Neuron (in vitro differentiated cells): ENCODE measurements around the gene TSPAN31.
"Not testable (repeated sequence)": the region's sequence is repeated elsewhere in the genome, so short reads cannot be mapped to it uniquely, and the experiment has no call there.

Experiments
- H2AFZ ChIP-seq: one replicate; pipeline ENCODE4 v1.6.1; 2013; ENCODE audit warnings: low read depth, mild to moderate bottlenecking, inconsistent platforms, low read length, moderate library complexity
- H3K27me3 ChIP-seq: one replicate; pipeline ENCODE4 v1.6.1; 2013; ENCODE audit warnings: low read length; ENCODE audit not compliant: insufficient read depth
- H3K36me3 ChIP-seq: one replicate; pipeline ENCODE4 v1.6.1; 2013; ENCODE audit warnings: low read length; ENCODE audit not compliant: insufficient read depth
- H3K4me1 ChIP-seq: one replicate; pipeline ENCODE4 v1.6.1; 2013; ENCODE audit warnings: low read length; ENCODE audit not compliant: insufficient read depth
- H3K4me3 ChIP-seq: 2 replicates; pipeline ENCODE4 v1.5.1; 2013; ENCODE audit warnings: mild to moderate bottlenecking, low read length, moderate library complexity
- H3K9me3 ChIP-seq: one replicate; pipeline ENCODE4 v1.6.1; 2013; ENCODE audit warnings: low read length

The TSPAN31 gene, protein sequence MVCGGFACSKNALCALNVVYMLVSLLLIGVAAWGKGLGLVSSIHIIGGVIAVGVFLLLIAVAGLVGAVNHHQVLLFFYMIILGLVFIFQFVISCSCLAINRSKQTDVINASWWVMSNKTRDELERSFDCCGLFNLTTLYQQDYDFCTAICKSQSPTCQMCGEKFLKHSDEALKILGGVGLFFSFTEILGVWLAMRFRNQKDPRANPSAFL

DNA sequence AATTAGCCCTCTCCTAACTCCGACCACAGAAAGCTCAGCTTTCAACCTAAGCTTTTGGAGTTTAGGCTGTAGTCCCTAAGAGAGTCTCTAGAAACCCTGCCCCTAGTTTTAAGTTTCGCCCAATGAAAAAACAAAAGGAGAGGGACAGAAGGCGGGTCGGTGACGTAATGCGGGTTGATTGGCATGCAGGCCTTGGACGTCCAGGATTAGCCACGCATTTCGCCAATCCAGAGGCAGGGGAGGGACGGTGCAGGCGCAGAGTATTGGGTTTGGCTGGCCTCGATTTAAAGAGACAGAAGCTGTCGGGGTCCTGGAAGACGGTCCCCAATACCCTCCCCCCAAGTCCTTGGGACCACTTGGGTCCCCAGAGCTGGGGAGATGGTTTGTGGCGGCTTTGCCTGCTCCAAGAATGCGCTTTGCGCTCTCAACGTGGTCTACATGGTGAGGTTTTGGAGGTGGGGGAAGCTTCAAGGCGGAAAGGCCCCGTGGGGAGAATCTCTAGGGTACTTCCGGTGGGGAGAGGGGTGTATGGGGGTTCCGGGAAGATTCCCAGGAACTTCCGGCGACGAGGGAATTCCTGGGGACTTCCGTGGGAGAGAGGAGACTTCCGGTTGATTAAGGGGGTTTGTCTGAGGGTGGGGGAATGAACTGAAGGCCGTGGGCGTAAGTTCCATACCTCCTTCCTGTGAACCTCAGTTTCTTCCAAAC, at the start of gene TSPAN31:
TSS of gene TSPAN31 (plus strand) at position 263 of the 708 bp plus-strand sequence. CDS start at position 379, 116 bp downstream.
- Histone ChIP-seq H3K27me3 (no peaks in the 10 kb centered on the region), H3K36me3 (peaks cover 34% of the 10 kb centered on the region), H3K9me3 (no peaks in the 10 kb centered on the region)

DNA sequence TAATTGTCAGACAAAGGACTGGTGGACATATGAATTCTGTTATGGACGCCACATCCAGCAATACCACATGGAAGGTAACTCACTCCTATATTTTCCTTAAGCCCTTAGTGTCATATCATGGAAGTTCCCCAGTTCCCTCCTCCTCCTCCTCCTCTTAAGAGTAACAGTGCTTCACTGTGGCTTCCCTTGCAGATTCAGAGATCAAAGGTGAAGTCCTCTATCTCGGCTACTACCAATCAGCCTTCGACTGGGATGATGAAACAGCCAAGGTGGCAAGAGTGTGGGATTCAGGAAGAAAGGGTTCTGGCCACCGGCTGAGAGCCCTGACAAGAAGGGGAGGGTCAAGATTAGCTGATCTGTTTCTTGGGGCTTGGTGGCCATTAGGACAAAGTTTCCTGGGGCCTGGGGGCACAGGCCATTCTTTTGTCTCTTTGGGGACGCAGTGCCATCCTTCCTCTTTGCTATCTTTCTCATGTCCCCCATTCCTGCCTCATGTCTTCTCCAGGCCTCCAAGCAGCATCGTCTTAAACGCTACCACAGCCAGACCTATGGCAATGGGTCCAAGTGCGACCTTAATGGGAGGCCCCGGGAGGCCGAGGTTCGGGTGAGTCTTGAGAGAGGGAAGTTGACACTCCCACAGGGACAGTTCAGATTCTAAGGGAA, 48.9 kb upstream of the TSPAN31 start:
- Histone ChIP-seq H3K27me3 (no peaks in the 10 kb centered on the region), H2AFZ (no peak overlapping the region), H3K36me3 (peaks cover 37% of the 10 kb centered on the region), H3K4me3 (no peak overlapping the region), H3K4me1 (peaks cover 6% of the 10 kb centered on the region), H3K9me3 (no peaks in the 10 kb centered on the region)

More for the DNA sequence above, at the start of gene TSPAN31:
- H3K4me3 ChIP-seq, result peak within 1 kb of the TSS; percentile 82
- no peak within 1 kb of the TSS for H2AFZ ChIP-seq
- peaks cover 20% of the 10 kb centered on the region for H3K4me1 ChIP-seq

DNA sequence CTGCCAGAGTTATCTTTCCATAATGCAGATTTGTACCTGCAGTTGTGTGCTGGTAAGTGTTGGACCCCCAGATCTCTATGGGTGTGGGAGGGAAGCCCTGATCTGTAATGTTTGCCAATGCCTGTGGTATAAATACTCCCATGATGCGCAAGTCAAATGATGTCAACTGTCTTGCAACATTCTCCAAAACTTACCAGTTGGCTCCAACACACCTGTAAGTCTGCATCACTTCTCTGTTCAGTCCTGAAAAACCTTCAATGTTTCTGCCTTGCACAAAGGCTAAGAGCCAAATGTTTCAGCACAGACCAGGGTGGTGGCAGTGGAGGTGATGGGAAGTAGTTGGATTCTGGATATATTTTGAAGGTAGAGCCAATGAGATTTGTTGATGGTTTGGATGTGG, 47.8 kb upstream of the TSPAN31 start:
- H3K9me3 ChIP-seq, result no peaks in the 10 kb centered on the region
- no peak overlapping the region for H3K4me3 ChIP-seq
- no peaks in the 10 kb centered on the region for H3K27me3 ChIP-seq
- peaks cover 6% of the 10 kb centered on the region for H3K4me1 ChIP-seq
- H3K36me3 ChIP-seq, result peaks cover 41% of the 10 kb centered on the region
- H2AFZ ChIP-seq, result no peak overlapping the region

DNA sequence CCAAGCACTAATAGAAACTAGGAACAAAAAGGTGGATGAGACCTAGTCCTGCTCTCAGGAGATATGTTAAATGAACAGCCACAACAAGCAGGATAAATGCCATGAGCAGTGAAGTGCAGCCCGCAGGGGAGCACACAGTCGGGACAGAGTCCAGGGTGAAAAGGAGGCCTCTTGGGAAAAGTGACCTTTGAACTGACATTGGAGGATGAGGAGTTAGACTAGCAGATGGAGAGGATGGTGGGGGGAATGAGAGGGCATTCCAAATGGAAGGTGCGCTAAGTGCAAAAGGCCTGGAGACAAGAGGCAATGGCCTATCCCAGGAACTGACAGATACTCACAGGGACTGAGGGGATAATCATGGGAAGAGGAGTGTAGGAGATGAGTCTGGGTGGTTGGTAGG, 46.4 kb upstream of the TSPAN31 start:
- no peak overlapping the region for H2AFZ ChIP-seq
- H3K36me3 ChIP-seq, result peaks cover 51% of the 10 kb centered on the region
- peaks cover 6% of the 10 kb centered on the region for H3K4me1 ChIP-seq
- no peak overlapping the region for H3K4me3 ChIP-seq
- peaks cover 5% of the 10 kb centered on the region for H3K9me3 ChIP-seq
- no peaks in the 10 kb centered on the region for H3K27me3 ChIP-seq

DNA sequence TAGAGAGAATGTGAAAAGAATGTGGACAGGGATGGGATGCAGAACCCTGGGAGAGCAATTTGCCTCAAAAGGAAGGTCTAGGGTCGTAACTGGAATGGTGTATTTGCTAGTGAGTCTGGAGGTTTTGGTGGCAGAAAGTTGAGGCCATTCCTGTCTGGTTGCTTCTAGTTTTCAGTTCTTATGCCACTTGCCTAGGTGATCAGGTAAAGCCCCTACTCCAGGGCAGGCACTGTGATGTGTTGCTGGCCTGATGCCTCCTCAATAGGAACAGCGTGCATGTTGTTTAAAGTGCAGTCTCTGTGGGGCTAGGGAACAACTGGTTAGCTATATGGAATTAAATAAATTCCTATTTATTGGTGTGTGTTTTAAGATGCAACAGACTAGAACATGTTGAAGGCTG, 44.5 kb upstream of the TSPAN31 start:
- Histone ChIP-seq H3K4me1 (no peaks in the 10 kb centered on the region), H3K36me3 (peaks cover 59% of the 10 kb centered on the region), H2AFZ (no peak overlapping the region), H3K27me3 (no peaks in the 10 kb centered on the region), H3K9me3 (peaks cover 13% of the 10 kb centered on the region), H3K4me3 (no peak overlapping the region)

DNA sequence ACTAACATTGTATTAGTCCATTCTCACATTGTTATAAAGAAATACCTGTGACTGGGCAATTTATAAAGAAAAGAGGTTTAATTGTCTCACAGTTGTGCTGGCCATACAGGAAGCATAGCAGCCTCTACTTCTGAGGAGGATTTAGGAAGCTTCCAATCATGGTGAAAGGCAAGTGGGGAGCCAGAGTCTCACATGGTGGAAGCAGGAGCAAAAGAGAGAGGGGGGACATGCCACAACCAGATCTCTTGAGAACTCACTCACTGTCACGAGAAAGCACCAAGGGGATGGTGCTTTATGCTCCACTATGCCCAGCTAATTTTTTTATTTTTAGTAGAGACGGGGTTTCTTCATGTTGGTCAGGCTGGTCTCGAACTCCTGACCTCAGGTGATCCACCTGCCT, 37.6 kb upstream of the TSPAN31 start:
- H3K4me1 ChIP-seq, result no peaks in the 10 kb centered on the region
- H3K9me3 ChIP-seq, result peaks cover 15% of the 10 kb centered on the region
- H2AFZ ChIP-seq, result no peak overlapping the region
- no peak overlapping the region for H3K4me3 ChIP-seq
- H3K36me3 ChIP-seq, result peaks cover 38% of the 10 kb centered on the region
- no peaks in the 10 kb centered on the region for H3K27me3 ChIP-seq

DNA sequence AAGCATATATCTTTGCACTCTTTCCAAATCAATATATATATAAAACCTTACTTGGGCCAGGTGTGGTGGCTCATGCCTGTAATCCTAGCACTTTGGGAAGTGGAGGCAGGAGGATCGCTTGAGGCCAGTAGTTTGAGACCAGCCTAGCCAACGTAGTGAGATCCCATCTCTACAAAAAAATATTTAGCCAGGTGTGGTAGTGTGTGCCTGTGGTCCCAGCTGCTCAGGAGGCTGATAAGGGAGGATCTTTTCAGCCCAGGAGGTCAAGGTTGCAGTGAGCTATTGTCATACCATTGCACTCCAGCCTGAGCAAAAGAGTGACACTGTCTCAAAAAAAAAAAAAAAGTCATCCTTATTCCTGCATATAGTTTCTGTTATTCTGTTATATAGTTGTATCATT, 36.5 kb upstream of the TSPAN31 start:
- H2AFZ ChIP-seq, result no peak overlapping the region
- H3K27me3 ChIP-seq, result no peaks in the 10 kb centered on the region
- H3K4me1 ChIP-seq, result no peaks in the 10 kb centered on the region
- peaks cover 10% of the 10 kb centered on the region for H3K9me3 ChIP-seq
- peaks cover 31% of the 10 kb centered on the region for H3K36me3 ChIP-seq
- H3K4me3 ChIP-seq, result no peak overlapping the region

DNA sequence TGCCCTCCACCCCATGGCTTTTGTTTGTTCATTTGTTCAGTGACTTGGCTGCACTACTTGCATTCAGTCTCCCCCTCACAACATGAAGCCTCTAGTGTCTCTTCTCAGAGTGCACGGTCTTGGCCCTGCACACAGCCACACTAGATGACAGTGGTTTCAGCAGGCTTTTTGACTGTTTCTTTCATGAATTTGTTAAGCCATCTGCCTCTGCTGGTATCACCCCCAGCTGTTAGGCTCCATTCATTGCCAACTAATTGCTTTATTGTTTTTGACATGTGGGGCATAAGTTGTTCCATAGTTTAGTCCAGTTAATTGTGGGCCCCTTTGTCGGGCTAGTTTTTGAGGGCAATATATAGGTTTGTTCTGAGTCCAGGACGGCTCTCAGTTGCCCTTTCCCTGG, 32.1 kb upstream of the TSPAN31 start:
- no peak overlapping the region for H2AFZ ChIP-seq
- peaks cover 2% of the 10 kb centered on the region for H3K9me3 ChIP-seq
- H3K4me3 ChIP-seq, result no peak overlapping the region
- H3K4me1 ChIP-seq, result no peaks in the 10 kb centered on the region
- no peaks in the 10 kb centered on the region for H3K27me3 ChIP-seq
- peaks cover 29% of the 10 kb centered on the region for H3K36me3 ChIP-seq

DNA sequence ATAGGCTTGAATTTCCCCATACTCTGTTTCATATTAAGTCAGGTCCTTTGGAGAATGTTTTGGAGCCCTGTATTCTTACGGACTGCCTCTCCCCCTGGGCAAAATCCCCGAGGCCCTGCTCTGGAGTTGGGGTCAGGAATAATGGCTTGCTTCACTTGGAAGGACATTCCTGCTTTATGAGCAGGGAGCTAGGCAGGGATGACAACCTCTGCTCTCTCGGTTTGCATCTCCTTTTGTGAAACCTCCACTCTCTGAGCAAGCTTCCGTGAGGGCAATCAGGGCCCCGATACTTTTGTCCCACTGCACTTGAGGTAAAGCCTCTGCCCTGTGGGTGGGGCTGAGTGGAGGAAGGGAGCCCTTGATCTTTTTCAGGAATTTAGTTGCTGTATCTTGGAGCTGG, 31.6 kb upstream of the TSPAN31 start:
- peaks cover 2% of the 10 kb centered on the region for H3K9me3 ChIP-seq
- no peaks in the 10 kb centered on the region for H3K27me3 ChIP-seq
- no peak overlapping the region for H2AFZ ChIP-seq
- no peak overlapping the region for H3K4me3 ChIP-seq
- H3K36me3 ChIP-seq, result peaks cover 34% of the 10 kb centered on the region
- H3K4me1 ChIP-seq, result no peaks in the 10 kb centered on the region

DNA sequence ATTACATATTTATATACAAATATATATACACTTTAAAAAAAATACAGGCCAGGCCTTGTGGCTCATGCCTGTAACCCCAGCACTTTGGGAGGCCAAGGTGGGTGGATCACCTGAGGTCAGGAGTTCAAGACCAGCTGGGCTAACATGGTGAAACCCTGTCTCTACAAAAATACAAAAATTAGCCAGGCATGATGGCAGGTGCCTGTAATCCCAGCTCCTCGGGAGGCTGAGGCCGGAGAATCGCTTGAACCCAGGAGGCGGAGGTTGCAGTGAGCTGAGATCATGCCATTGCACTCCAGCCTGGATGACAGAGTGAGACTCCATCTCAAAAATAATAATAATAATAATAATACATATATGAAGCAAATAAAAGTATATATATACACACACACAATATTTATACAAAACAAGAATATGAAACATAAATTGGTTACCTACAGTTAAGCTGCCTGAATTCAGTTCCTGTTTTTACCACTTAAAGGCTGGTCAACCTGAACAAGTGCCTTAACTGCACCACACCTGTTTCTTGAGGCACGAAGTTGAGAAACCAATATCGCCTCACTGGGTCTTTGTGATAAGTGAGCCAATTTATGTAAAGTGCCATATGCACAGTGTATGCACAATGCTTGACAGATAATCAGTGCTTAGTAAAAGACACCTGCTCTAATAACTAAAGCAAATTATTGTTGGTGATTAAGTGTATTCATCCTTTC, 29.6 kb upstream of the TSPAN31 start:
- not testable (repeated sequence) for H3K4me1 ChIP-seq, H2AFZ ChIP-seq, H3K9me3 ChIP-seq, H3K4me3 ChIP-seq, H3K27me3 ChIP-seq
- peaks cover 48% of the 10 kb centered on the region for H3K36me3 ChIP-seq

DNA sequence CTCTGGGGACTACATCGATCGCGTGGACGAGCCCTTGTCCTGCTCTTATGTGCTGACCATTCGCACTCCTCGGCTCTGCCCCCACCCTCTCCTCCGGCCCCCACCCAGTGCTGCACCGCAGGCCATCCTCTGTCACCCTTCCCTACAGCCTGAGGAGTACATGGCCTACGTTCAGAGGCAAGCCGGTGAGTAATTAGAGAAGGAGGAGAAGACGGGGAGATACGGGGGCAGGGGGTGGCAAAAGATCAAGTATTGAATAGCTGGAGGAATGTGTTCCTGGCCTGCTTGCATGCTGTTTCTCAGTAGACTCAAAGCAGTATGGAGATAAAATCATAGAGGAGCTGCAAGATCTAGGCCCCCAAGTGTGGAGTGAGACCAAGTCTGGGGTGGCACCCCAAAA, 29.1 kb upstream of the TSPAN31 start:
- H2AFZ ChIP-seq, result no peak overlapping the region
- no peaks in the 10 kb centered on the region for H3K27me3 ChIP-seq
- no peak overlapping the region for H3K4me3 ChIP-seq
- H3K36me3 ChIP-seq, result peaks cover 54% of the 10 kb centered on the region
- no peaks in the 10 kb centered on the region for H3K4me1 ChIP-seq
- peaks cover 2% of the 10 kb centered on the region for H3K9me3 ChIP-seq

DNA sequence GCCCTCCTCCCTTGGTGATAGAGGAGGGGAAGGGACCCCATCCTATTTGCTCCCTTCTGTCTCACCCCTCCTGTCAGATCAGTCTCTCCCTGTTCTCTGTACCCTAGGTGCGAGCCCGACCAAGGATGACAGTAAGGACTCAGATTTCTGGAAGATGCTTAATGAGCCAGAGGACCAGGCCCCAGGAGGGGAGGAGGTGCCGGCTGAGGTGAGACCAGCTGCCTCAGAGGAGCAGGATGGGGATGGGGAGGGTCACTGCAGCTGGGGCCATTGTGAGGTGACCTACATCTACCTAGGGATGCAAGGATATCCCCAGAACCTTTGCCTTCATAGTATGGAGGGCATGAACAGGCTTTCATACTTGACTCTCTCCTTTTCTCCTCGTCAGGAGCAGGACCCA, 28.5 kb upstream of the TSPAN31 start:
- Histone ChIP-seq H3K4me3 (no peak overlapping the region), H2AFZ (no peak overlapping the region), H3K36me3 (peaks cover 57% of the 10 kb centered on the region), H3K4me1 (no peaks in the 10 kb centered on the region), H3K9me3 (peaks cover 2% of the 10 kb centered on the region), H3K27me3 (no peaks in the 10 kb centered on the region)

DNA sequence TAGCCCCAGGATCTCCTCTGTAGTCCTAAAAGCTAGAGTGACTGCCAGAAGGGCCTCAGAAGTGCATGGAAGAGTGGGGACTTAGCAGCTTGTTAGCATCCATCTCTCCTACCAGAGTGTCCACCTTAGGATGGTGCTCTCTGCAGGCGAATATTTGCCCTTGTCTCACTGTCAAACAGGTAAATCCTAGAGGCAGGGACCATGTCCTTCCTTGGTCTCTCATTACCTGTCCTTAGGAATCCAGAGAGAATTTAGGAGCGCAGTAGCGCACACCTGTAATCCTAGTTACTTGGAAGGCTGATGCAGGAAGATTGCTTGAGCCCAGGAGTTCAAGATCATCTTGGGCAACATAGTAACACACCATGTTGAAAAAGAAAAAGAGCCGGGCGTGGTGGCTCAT, 27.7 kb upstream of the TSPAN31 start:
- Histone ChIP-seq H3K4me3 (no peak overlapping the region), H3K9me3 (no peaks in the 10 kb centered on the region), H3K4me1 (no peaks in the 10 kb centered on the region), H3K36me3 (peaks cover 57% of the 10 kb centered on the region), H2AFZ (no peak overlapping the region), H3K27me3 (no peaks in the 10 kb centered on the region)
